SU-DHL-6 (cell line): ENCODE results near the gene COL27A1.

ENCODE experiments used
- EZH2phosphoT487 ChIP-seq: fragments of 200-600 bp; sonication (generic), shearing (Covaris generic); conservative IDR thresholded peaks from 2 replicates; pipeline ENCODE4 v1.6.1; 2018; ENCODE audit warnings: mild to moderate bottlenecking, antibody characterized with exemption, low read length, moderate library complexity, mixed read lengths
- TF ChIP-seq, protein P1 (sequence below): fragments of 200-600 bp; sonication (generic); IDR thresholded peaks from one replicate; pipeline ENCODE4 v1.5.1; 2017; ENCODE audit warnings: antibody characterized with exemption, mild to moderate bottlenecking, low read length, moderate library complexity; ENCODE audit not compliant: insufficient read depth, poor library complexity, severe bottlenecking

- TF ChIP-seq, protein P1, sequence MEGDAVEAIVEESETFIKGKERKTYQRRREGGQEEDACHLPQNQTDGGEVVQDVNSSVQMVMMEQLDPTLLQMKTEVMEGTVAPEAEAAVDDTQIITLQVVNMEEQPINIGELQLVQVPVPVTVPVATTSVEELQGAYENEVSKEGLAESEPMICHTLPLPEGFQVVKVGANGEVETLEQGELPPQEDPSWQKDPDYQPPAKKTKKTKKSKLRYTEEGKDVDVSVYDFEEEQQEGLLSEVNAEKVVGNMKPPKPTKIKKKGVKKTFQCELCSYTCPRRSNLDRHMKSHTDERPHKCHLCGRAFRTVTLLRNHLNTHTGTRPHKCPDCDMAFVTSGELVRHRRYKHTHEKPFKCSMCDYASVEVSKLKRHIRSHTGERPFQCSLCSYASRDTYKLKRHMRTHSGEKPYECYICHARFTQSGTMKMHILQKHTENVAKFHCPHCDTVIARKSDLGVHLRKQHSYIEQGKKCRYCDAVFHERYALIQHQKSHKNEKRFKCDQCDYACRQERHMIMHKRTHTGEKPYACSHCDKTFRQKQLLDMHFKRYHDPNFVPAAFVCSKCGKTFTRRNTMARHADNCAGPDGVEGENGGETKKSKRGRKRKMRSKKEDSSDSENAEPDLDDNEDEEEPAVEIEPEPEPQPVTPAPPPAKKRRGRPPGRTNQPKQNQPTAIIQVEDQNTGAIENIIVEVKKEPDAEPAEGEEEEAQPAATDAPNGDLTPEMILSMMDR = no peak
- no peak for TF ChIP-seq EZH2phosphoT487
Observed at GRCh38 chr9:114312513-114312875, 157.2 kb downstream of the COL27A1 start.
